Stimulated activated naive B cell treated with anti-CD40 and anti-IgM and Interleukin-4, amounts not matched to agents 10 μg/mL and 1 μg/mL and 100 μg/mL, for 72 hours (primary cell): ENCODE results near the gene RRP8.
A peak's percentile ranks its signal among the peaks of the same experiment; 100 is the strongest.

Experiments used
- ATAC-seq, 2 donors: fragments of 150-1000 bp; cut with Tn5 transposase; replicated peaks; 2 replicates each; pipeline ENCODE4 v1.10.0; 2021; ENCODE audit warnings: moderate library complexity in 1 of 2
- DNase-seq: peaks from one replicate; pipeline ENCODE4 v3.0.0; 2021
- H3K27ac Mint-ChIP-seq: one replicate; pipeline ENCODE4 v1.8.0; 2022; ENCODE audit warnings: mild to moderate bottlenecking, mixed read lengths
- H3K27me3 Mint-ChIP-seq, 2 donors: one replicate each; pipeline ENCODE4 v1.8.0; 2022; ENCODE audit warnings: mixed read lengths in 2 of 2
- H3K36me3 Mint-ChIP-seq, 2 donors: one replicate each; pipeline ENCODE4 v1.8.0; 2022; ENCODE audit warnings: mixed read lengths in 2 of 2, mild to moderate bottlenecking in 1 of 2
- H3K4me1 Mint-ChIP-seq, 2 donors: one replicate each; pipeline ENCODE4 v1.8.0; 2022; ENCODE audit warnings: mixed read lengths in 2 of 2, mild to moderate bottlenecking in 1 of 2
- H3K4me3 Mint-ChIP-seq, 2 donors: one replicate each; pipeline ENCODE4 v1.8.0; 2022; ENCODE audit warnings: mild to moderate bottlenecking in 2 of 2, mixed read lengths in 2 of 2, moderate library complexity in 1 of 2
- H3K9me3 Mint-ChIP-seq, 2 donors: one replicate each; pipeline ENCODE4 v1.8.0; 2022; ENCODE audit warnings: mixed read lengths in 2 of 2, mild to moderate bottlenecking in 1 of 2

RRP8 gene

DNA sequence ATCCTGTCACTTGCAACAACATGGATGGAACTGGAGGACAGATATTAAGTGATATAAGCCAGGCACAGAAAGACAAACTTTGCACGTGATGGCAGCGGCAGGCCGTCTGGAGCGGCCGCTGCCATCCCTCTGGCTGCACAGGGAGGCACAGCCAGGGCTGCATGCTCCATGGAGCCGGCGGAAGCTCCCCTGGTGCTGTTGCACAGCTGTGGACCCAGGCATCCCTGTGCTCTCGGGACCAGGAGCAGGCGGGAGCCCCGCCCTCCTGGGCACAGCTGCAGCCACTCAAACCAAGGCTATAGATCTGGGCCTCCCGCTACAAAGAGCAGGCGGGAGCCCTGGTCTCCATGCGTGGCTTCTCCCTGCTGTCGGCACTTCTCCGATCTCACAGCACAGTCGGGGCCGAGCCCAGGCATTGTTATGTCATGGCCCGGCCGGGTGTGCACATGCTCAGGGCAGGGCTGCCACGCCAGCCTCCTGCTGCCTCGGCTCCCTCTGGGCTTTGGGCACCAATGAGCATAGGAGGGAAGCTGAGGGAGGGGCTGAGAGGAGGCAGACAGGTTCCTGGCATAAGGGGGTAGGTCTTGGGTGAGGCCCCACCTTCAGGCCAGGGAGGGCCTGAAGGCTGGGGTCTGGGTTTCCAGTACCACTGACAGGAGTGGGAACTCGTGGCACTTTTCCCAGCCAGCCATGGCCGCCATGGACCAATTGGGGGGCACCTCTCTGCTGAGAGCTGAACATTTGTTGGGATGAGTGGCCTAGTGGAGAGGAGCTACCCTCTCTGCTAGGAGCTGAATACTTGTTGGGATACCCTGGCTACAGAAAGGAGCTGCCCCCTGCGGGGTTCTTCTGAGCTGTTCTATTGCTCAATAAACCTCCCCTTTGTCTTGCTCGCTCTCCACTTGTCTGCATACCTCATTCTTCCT lies 16.7 kb downstream of the RRP8 start:
- no peak overlapping the region for H3K27ac Mint-ChIP-seq
- H3K4me1 Mint-ChIP-seq = peaks cover 0 to 6% of the 10 kb centered on the region in 2 donors
- ATAC-seq (no peak), DNase-seq (no peak)
- H3K36me3 Mint-ChIP-seq = peaks cover 39 to 56% of the 10 kb centered on the region in 2 donors
- peaks cover 14 to 22% of the 10 kb centered on the region in 2 donors for H3K9me3 Mint-ChIP-seq
- H3K4me3 Mint-ChIP-seq = no peak overlapping the region
- H3K27me3 Mint-ChIP-seq = no peaks in the 10 kb centered on the region

GRCh38 chr11:6584528-6584927 lies 18.9 kb downstream of the RRP8 start:
- H3K27ac Mint-ChIP-seq = no peak overlapping the region
- peaks cover 0 to 6% of the 10 kb centered on the region in 2 donors for H3K4me1 Mint-ChIP-seq
- no peak for DNase-seq
- H3K36me3 Mint-ChIP-seq = peaks cover 56 to 63% of the 10 kb centered on the region in 2 donors
- ATAC-seq = no peak
- H3K4me3 Mint-ChIP-seq = no peak overlapping the region
- H3K27me3 Mint-ChIP-seq = no peaks in the 10 kb centered on the region
- H3K9me3 Mint-ChIP-seq = peaks cover 14 to 22% of the 10 kb centered on the region in 2 donors

- peaks cover 14 to 22% of the 10 kb centered on the region in 2 donors for H3K9me3 Mint-ChIP-seq
- no peak overlapping the region for H3K4me3 Mint-ChIP-seq
- no peak overlapping the region for H3K27ac Mint-ChIP-seq
- ATAC-seq (no peak), DNase-seq (no peak)
- peaks cover 0 to 6% of the 10 kb centered on the region in 2 donors for H3K4me1 Mint-ChIP-seq
- H3K36me3 Mint-ChIP-seq = peaks cover 58 to 65% of the 10 kb centered on the region in 2 donors
- no peaks in the 10 kb centered on the region for H3K27me3 Mint-ChIP-seq
These were observed 19.8 kb downstream of the RRP8 start for GRCh38 chr11:6583584-6583983.

DNA sequence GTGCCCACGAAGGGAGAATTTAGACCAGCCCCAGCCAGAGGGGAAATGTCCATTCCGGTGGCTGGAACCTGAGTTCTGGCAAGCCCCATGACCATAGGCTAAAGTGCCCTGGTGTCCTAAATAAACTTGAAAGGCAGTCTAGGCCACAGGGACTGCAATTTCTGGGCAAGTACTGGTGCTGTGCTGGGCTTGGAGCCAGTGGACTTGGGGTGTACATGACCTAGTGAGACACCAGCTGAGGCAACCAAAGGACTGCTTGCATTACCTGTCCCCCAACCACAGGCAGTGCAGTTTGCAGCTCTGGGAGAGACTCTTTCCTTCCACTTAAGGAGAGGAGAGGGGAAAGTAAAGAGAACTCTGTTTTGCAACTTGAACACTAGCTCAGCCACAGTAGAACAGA lies 23.7 kb downstream of the RRP8 start:
- Mint-ChIP-seq H3K4me1 (peaks cover 6% of the 10 kb centered on the region in 2 donors), H3K27me3 (no peaks in the 10 kb centered on the region), H3K36me3 (peaks cover 50 to 58% of the 10 kb centered on the region in 2 donors)

GRCh38 chr11:6578134-6578533 lies 25.3 kb downstream of the RRP8 start:
- Mint-ChIP-seq H3K4me1 (peaks cover 3 to 6% of the 10 kb centered on the region in 2 donors), H3K36me3 (peaks cover 37 to 43% of the 10 kb centered on the region in 2 donors), H3K27ac (no peak overlapping the region), H3K27me3 (no peaks in the 10 kb centered on the region), H3K9me3 (peaks cover 6 to 8% of the 10 kb centered on the region in 2 donors), H3K4me3 (no peak overlapping the region)
- no peak for DNase-seq
- ATAC-seq = peak in 1 of 2 donors; percentile 38

More for the DNA sequence above, 23.7 kb downstream of the RRP8 start:
- DNase-seq = no peak
- ATAC-seq = no peak
- Mint-ChIP-seq H3K9me3 (peaks cover 11 to 20% of the 10 kb centered on the region in 2 donors), H3K27ac (no peak overlapping the region), H3K4me3 (no peak overlapping the region)

DNA sequence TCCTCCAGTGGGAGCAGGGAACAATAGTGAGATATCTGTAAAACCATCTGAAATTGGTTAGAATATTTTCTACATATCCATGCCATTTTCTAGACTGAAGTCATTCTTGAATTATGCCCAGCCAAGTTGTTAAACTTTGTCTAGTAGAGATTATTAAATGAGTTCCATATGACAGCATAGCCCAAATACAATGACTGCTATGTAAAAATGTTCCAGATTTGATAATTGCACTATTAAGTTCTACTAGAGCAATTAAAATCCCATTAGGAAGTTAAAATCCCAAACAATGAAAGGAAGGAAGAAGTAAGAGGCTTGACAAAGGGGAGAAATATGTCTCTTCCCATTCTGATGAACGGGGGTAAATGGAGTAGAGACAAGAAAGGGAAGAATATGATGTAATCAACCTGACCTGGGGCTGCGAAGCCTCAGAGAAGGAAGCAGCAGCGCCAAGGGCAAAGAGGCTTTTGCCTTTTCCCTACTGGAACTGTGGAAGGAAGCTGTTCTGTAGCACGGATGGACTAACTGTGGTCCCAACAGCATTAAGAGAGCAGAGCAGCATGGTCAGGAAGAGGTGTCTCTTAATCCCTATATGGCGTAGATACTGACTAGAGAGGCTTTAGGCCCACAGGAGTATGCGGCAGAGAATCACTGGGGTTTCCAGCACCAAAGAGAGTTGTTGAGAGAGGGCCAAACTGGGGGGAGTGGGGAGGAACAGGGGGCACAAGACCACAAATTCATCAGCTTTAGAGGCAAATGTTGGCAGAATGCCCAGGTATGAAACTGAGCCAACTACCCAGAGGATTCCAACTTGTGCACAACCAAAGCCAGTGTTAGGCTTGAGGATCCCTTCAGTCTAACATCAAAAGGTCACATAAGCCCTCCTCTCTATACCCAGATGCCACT lies 26.7 kb downstream of the RRP8 start:
- Mint-ChIP-seq H3K4me3 (no peak overlapping the region), H3K9me3 (no peaks in the 10 kb centered on the region), H3K27ac (no peak overlapping the region), H3K4me1 (peaks cover 0 to 6% of the 10 kb centered on the region in 2 donors), H3K36me3 (peaks cover 38 to 42% of the 10 kb centered on the region in 2 donors), H3K27me3 (no peaks in the 10 kb centered on the region)
- DNase-seq (no peak), ATAC-seq (no peak)

DNA sequence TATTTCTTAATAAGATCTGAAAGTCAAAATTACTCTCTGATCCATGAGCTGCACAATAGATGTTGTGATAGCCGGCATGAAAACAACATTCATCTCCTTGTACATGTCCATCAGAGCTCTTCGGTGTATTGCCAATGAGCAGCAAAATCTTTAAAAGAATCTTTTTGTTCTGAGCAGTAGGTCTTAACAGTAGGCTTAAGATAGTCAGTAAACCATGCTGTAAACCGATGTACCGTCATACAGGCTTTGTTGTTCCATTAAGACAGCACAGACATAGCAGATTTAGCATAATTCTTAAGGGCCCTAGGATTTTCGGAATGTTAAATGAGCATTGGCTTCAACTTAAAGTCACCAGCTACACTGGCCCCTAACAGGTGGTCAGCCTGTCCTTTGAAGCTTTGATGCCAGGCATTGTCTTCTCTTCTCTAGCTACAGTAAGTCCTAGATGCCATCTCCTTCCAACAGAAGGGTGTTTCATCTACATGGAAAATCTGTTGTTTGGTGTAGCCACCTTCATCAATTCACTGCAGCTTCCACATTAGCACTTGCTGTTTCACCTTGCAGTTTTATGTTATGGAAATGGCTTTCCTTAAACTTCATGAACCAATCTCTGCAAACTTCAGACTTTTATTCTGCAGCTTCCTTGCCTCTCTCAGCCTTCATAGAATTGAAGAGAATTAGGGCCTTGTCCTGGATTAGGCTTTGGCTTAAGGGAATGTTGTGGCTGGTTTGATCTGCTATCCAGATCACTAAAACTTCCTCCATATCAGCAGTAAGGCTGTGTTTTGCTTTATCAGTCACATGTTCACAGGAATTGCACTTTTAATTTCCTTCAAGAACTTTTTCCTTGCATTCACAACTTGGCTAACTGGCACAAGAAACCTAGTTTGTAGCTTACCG lies 28.4 kb downstream of the RRP8 start:
- no peak overlapping the region for H3K4me3 Mint-ChIP-seq
- no peaks in the 10 kb centered on the region for H3K27me3 Mint-ChIP-seq
- no peak for DNase-seq
- peaks cover 0 to 6% of the 10 kb centered on the region in 2 donors for H3K4me1 Mint-ChIP-seq
- no peak overlapping the region for H3K27ac Mint-ChIP-seq
- peaks cover 31 to 37% of the 10 kb centered on the region in 2 donors for H3K36me3 Mint-ChIP-seq
- H3K9me3 Mint-ChIP-seq = no peaks in the 10 kb centered on the region
- no peak for ATAC-seq

DNA sequence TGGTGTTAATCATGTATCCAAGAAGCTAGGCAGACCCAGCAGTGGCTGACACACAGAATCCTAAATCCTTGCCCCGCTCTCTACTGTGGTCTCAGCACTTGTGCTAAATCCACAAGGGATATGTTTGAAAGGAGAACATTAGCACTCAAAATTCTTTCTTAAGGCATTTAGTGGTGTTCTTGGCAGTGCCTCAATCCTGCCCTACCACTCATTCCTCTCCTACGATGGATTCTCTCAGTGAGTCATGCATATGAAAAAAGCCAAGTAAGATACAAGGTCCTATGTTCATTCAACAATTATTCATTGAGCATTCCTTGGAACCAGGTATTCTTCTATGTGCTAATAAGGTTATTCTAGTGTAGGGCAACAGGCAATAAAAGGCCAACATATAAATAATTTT lies 31.2 kb downstream of the RRP8 start:
- no peaks in the 10 kb centered on the region for H3K27me3 Mint-ChIP-seq
- H3K36me3 Mint-ChIP-seq = peaks cover 37 to 41% of the 10 kb centered on the region in 2 donors
- ATAC-seq (no peak), DNase-seq (no peak)
- H3K27ac Mint-ChIP-seq = no peak overlapping the region
- H3K4me3 Mint-ChIP-seq = no peak overlapping the region
- peaks cover 0 to 7% of the 10 kb centered on the region in 2 donors for H3K4me1 Mint-ChIP-seq
- no peaks in the 10 kb centered on the region for H3K9me3 Mint-ChIP-seq

- H3K36me3 Mint-ChIP-seq = peaks cover 36 to 41% of the 10 kb centered on the region in 2 donors
- no peaks in the 10 kb centered on the region for H3K27me3 Mint-ChIP-seq
- no peaks in the 10 kb centered on the region for H3K9me3 Mint-ChIP-seq
- peaks cover 0 to 3% of the 10 kb centered on the region in 2 donors for H3K4me1 Mint-ChIP-seq
- no peak overlapping the region for H3K4me3 Mint-ChIP-seq
- H3K27ac Mint-ChIP-seq = no peak overlapping the region
- ATAC-seq = no peak
- DNase-seq = no peak
These were observed 31.9 kb downstream of the RRP8 start for GRCh38 chr11:6571434-6572008.

DNA sequence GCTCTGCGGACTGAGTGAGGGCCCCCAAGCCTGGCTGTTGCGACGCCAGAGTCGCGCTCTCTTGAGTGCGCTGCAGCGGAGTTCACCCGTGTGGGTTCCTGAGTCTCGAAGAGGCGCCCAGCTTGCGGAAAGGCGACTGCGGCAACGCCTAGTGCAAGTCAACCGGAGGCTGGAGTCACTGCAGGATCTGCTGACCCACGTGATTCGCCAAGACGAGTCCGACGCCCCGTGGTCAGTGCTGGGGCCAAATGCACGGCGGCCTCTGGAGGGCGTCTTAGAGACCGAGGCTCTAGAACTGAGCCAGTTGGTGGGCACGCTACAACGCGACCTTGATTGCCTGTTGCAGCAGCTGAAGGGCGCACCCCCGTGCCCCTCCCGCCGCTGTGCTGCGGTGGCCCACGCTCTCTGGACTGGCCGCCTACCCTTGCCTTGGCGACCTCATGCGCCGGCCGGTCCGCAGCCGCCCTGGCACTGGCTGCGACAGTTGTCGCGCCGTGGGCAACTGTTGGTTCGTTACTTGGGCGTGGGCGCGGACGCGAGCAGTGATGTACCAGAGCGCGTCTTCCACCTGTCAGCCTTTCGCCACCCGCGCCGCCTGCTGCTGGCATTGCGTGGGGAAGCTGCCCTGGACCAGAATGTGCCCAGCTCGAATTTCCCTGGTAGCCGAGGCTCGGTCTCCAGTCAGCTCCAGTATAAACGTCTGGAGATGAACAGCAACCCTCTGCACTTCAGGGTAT lies 32.6 kb downstream of the RRP8 start:
- Mint-ChIP-seq H3K4me3 (peak overlapping the region in 1 of 2 donors; percentile 23), H3K4me1 (peaks cover 0 to 3% of the 10 kb centered on the region in 2 donors), H3K36me3 (peaks cover 34 to 41% of the 10 kb centered on the region in 2 donors), H3K9me3 (no peaks in the 10 kb centered on the region), H3K27ac (no peak overlapping the region), H3K27me3 (no peaks in the 10 kb centered on the region)
- DNase-seq (no peak), ATAC-seq (no peak)

GRCh38 chr11:6569706-6570105 lies 33.7 kb downstream of the RRP8 start:
- ATAC-seq (no peak), DNase-seq (no peak)
- Mint-ChIP-seq H3K9me3 (no peaks in the 10 kb centered on the region), H3K4me3 (no peak overlapping the region), H3K36me3 (peaks cover 39 to 40% of the 10 kb centered on the region in 2 donors), H3K27me3 (no peaks in the 10 kb centered on the region), H3K4me1 (peaks cover 0 to 5% of the 10 kb centered on the region in 2 donors), H3K27ac (no peak overlapping the region)

- Mint-ChIP-seq H3K4me3 (no peak overlapping the region), H3K9me3 (no peaks in the 10 kb centered on the region), H3K27me3 (no peaks in the 10 kb centered on the region), H3K36me3 (peaks cover 40% of the 10 kb centered on the region in 2 donors), H3K4me1 (peaks cover 0 to 5% of the 10 kb centered on the region in 2 donors), H3K27ac (peak overlapping the region; percentile 45)
- DNase-seq (no peak), ATAC-seq (no peak)
These were observed 35.1 kb downstream of the RRP8 start for GRCh38 chr11:6568191-6568918.
